Measurements from ENCODE around the gene AGAP1. TPM values are rescaled to one million over a fixed set of nuclear protein-coding genes. Genes with fewer than 3 reads are reported as not detected.

Gene AGAP1
- total RNA-seq, 1 donor from 2014 or later: 17.5 TPM

DNA sequence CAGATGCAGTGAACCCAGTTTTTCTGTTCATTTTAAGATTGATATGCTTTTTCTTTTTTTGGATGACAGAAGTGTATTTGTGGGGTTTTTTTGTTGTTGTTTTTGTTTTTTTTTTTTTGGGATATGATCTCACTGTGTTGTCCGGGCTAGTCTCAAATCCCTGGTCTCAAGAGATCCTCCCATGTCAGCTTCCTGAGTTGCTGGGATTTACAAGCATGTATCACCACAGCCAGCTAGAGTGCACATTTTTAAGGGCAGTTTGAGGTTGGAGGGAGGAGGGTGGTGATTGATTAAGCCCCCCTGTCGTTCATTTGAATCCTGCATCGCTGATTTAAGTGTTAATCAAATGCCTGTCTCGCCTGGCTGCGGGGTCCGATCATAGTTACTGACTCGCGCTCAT, 485.2 kb downstream of the AGAP1 start:
- TF ChIP-seq, protein P1, sequence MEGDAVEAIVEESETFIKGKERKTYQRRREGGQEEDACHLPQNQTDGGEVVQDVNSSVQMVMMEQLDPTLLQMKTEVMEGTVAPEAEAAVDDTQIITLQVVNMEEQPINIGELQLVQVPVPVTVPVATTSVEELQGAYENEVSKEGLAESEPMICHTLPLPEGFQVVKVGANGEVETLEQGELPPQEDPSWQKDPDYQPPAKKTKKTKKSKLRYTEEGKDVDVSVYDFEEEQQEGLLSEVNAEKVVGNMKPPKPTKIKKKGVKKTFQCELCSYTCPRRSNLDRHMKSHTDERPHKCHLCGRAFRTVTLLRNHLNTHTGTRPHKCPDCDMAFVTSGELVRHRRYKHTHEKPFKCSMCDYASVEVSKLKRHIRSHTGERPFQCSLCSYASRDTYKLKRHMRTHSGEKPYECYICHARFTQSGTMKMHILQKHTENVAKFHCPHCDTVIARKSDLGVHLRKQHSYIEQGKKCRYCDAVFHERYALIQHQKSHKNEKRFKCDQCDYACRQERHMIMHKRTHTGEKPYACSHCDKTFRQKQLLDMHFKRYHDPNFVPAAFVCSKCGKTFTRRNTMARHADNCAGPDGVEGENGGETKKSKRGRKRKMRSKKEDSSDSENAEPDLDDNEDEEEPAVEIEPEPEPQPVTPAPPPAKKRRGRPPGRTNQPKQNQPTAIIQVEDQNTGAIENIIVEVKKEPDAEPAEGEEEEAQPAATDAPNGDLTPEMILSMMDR (conservative IDR thresholded peaks at IDR 0.05; ENCODE audit: low read depth, low read length): no peak

DNA sequence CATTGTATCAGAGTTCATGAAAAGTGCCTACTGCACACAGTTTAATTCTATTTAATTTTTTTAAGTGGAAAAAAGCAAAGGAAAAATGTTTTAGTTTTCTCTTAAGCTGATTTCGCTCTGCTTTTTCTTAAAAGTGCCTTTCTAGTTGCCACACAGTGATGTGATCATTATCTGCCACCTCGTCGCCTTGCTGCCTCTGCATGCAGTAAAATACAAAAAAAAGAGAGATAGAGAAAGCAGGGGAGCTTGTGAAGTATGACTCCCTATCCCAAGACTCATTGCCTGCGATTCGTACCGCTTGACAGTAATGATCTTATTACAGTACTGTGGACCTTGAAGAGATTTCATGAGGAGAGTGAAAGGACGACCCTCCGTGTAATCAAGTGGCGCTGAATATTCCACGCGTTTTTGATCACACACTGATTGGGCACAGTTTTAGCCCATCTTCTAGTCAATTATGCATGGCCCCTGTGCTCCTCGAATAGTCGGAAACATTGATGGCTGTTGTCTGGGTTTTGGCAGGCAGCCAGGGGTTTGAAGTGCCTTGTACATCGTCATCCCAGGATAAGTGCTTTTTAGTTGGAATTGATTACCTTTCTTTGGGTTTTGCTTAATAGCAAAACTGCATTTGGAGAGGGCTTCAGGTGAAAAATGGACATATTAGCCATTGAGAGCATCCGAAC, 486.1 kb downstream of the AGAP1 start:
- TF ChIP-seq, protein P1 (conservative IDR thresholded peaks at IDR 0.05; ENCODE audit: low read depth, low read length): no peak
- no peak for DNase-seq (ENCODE audit: low read depth)
- no peak overlapping the region for H3K4me3 ChIP-seq (ENCODE audit: low read depth, low read length)

More for the DNA sequence above, 485.2 kb downstream of the AGAP1 start:
- no peak overlapping the region for H3K4me3 ChIP-seq (ENCODE audit: low read depth, low read length)
- DNase-seq (ENCODE audit: low read depth): no peak

DNA sequence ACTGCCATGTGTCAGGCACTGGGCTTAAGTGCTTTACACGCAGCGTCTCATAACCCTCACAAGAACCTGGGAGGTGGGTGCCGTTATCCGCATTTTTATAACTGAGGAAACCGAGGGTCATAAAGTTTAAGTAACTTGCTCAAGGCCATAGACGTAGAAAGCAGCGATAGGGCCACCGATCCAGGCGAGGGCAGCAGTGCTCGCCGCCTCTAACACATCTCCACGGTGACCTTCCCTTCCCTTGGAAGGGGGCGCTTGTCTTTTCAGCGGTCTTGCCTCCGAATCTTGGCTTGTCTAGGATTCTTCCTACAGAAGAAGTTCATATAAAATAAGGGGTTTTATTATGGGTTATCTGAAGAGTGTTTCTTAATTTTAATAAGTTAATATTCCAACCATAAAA, 487.8 kb downstream of the AGAP1 start:
- DNase-seq (ENCODE audit: low read depth): no peak
- H3K4me3 ChIP-seq (ENCODE audit: low read depth, low read length): no peak overlapping the region
- TF ChIP-seq, protein P1 (conservative IDR thresholded peaks at IDR 0.05; ENCODE audit: low read depth, low read length): peak; percentile 41

DNA sequence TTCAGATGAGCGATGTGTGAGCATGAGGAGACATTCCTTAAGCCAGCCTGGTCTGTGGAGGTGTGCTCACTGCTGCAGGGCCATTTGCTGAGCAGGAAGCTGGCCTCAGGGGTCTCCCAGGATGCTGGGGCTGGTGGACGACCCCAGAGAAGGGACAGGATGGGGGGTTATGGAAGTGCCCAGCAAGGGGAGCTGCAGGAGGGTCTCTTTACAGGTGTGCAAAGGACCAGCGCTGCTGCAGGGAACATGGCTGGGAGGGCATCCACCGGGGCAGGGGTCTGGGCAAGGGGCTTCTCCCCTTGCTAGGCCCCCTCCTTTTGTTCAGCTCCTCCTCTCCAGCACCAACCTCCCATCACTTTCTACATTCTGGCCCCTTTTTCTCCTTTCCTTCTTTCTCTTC, 489.2 kb downstream of the AGAP1 start:
- TF ChIP-seq, protein P1 (conservative IDR thresholded peaks at IDR 0.05; ENCODE audit: low read depth, low read length): no peak
- H3K4me3 ChIP-seq (ENCODE audit: low read depth, low read length): no peak overlapping the region
- no peak for DNase-seq (ENCODE audit: low read depth)

DNA sequence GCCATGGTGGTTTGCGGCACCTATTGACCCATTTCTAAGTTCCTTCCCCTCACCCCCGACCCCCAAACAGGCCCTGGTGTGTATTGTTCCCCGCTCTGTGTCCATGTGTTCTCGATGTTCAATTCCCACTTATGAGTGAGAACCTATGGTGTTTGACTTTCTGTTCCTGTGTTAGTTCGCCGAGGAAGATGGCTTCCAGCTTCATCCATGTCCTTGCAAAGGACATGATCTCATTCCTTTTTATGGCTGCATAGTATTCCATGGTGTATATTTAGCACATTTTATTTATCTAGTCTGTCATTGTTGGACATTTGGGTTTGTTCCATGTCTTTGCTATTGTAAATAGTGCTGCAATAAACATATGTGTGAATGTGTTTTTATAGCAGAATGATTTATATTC, 490.7 kb downstream of the AGAP1 start:
- TF ChIP-seq, protein P1 (conservative IDR thresholded peaks at IDR 0.05; ENCODE audit: low read depth, low read length): no peak
- no peak overlapping the region for H3K4me3 ChIP-seq (ENCODE audit: low read depth, low read length)
- DNase-seq (ENCODE audit: low read depth): no peak

DNA sequence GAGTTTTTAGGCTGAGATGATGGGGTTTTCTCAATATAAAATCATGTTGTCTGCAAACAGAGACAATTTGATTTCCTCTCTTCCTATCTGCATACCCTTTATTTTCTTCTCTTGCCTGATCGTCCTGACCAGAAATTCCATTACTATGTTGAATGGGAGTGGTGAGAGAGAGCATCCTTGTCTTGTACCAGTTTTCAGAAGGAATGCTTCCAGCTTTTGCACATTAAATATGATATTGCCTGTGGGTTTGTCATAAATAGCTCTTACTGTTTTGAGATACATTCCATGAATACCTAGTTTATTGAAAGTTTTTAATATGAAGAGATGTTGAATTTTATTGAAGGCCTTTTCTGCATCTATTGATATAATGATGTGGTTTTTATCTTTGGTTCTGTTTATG, 492.5 kb downstream of the AGAP1 start:
- H3K4me3 ChIP-seq (ENCODE audit: low read depth, low read length): no peak overlapping the region
- no peak for DNase-seq (ENCODE audit: low read depth)
- TF ChIP-seq, protein P1 (conservative IDR thresholded peaks at IDR 0.05; ENCODE audit: low read depth, low read length): no peak

Measured in epithelial cell of proximal tubule (primary cell).